Mononuclear cell (primary cell): ENCODE data around the gene DCLRE1C. TPM values are rescaled to one million over a fixed set of nuclear protein-coding genes. Genes with fewer than 3 reads are reported as not detected.
"Not testable (repeated sequence)": the region's sequence is repeated elsewhere in the genome, so short reads cannot be mapped to it uniquely, and the experiment has no call there.

ENCODE experiments used
- H3K27me3 ChIP-seq: 2 replicates; pipeline ENCODE4 v1.6.0; 2011; ENCODE audit warnings: low read length, control low read depth; ENCODE audit not compliant: insufficient read depth
- H3K4me1 ChIP-seq: 2 replicates; pipeline ENCODE4 v1.5.1; 2011; ENCODE audit warnings: mild to moderate bottlenecking, low read length, control low read depth; ENCODE audit not compliant: insufficient read depth
- H3K4me3 ChIP-seq: 2 replicates; pipeline ENCODE4 v1.5.1; 2011; ENCODE audit warnings: mild to moderate bottlenecking, low read length, moderate library complexity
- H3K9me3 ChIP-seq: 2 replicates; pipeline ENCODE4 v1.5.1; 2011; ENCODE audit warnings: low read depth, mild to moderate bottlenecking, control low read depth, low read length
- total RNA-seq: library from RNA; depleted of rRNA; stranded (reverse); fragments of >200 nt; gene quantifications from one replicate; pipeline ENCODE4 v1.2.3, GENCODE V29; 2012

Gene DCLRE1C
- total RNA-seq: 15.2 TPM

- H3K4me3 ChIP-seq: peak within 1 kb of the TSS; percentile 59
Measured at GRCh38 chr10:14954001-14954770, at the start of gene DCLRE1C. DCLRE1C (minus strand) TSS chr10:14954096; CDS start chr10:14954010, 86 bp downstream.

GRCh38 chr10:14995964-14996565, 42.2 kb upstream of the DCLRE1C start:
- Histone ChIP-seq H3K27me3 (no peaks in the 10 kb centered on the region), H3K4me1 (no peaks in the 10 kb centered on the region), H3K4me3 (no peak overlapping the region), H3K9me3 (no peaks in the 10 kb centered on the region)

More at GRCh38 chr10:14954001-14954770, at the start of gene DCLRE1C:
- peaks cover 56% of the 10 kb centered on the region for H3K4me1 ChIP-seq
- H3K9me3 ChIP-seq: no peaks in the 10 kb centered on the region
- no peaks in the 10 kb centered on the region for H3K27me3 ChIP-seq

- not testable (repeated sequence) for H3K4me3 ChIP-seq, H3K9me3 ChIP-seq, H3K27me3 ChIP-seq, H3K4me1 ChIP-seq
Measured at GRCh38 chr10:14993500-14994455, 39.9 kb upstream of the DCLRE1C start.

- not testable (repeated sequence) for H3K27me3 ChIP-seq, H3K4me3 ChIP-seq, H3K9me3 ChIP-seq, H3K4me1 ChIP-seq
Measured at GRCh38 chr10:14992336-14992735, 38.4 kb upstream of the DCLRE1C start.

GRCh38 chr10:14991035-14991749, 37.3 kb upstream of the DCLRE1C start:
- not testable (repeated sequence) for H3K9me3 ChIP-seq, H3K4me3 ChIP-seq, H3K27me3 ChIP-seq, H3K4me1 ChIP-seq

GRCh38 chr10:14989552-14989951, 35.7 kb upstream of the DCLRE1C start:
- not testable (repeated sequence) for H3K4me3 ChIP-seq, H3K9me3 ChIP-seq, H3K4me1 ChIP-seq, H3K27me3 ChIP-seq

- Histone ChIP-seq H3K9me3 (peaks cover 5% of the 10 kb centered on the region), H3K4me3 (no peak overlapping the region), H3K4me1 (no peaks in the 10 kb centered on the region), H3K27me3 (no peaks in the 10 kb centered on the region)
Measured at GRCh38 chr10:14982744-14983143, 28.8 kb upstream of the DCLRE1C start.

- H3K9me3 ChIP-seq: peaks cover 5% of the 10 kb centered on the region
- no peaks in the 10 kb centered on the region for H3K4me1 ChIP-seq
Measured at GRCh38 chr10:14975672-14976273, 21.9 kb upstream of the DCLRE1C start.

GRCh38 chr10:14974153-14974998, 20.5 kb upstream of the DCLRE1C start:
- H3K4me1 ChIP-seq, H3K9me3 ChIP-seq, H3K4me3 ChIP-seq, H3K27me3 ChIP-seq: not testable (repeated sequence)

More at GRCh38 chr10:14975672-14976273, 21.9 kb upstream of the DCLRE1C start:
- H3K4me3 ChIP-seq: no peak overlapping the region
- no peaks in the 10 kb centered on the region for H3K27me3 ChIP-seq

- no peaks in the 10 kb centered on the region for H3K27me3 ChIP-seq
- H3K4me1 ChIP-seq: no peaks in the 10 kb centered on the region
- no peaks in the 10 kb centered on the region for H3K9me3 ChIP-seq
- H3K4me3 ChIP-seq: no peak overlapping the region
Measured at GRCh38 chr10:14971867-14972448, 18.1 kb upstream of the DCLRE1C start.

- Histone ChIP-seq H3K4me1 (no peaks in the 10 kb centered on the region), H3K27me3 (no peaks in the 10 kb centered on the region), H3K4me3 (no peak overlapping the region), H3K9me3 (no peaks in the 10 kb centered on the region)
Measured at GRCh38 chr10:14967897-14968296, 14.0 kb upstream of the DCLRE1C start.

GRCh38 chr10:14959221-14960057, 5.5 kb upstream of the DCLRE1C start, which contains the start of gene MEIG1:
MEIG1 (plus strand) TSS chr10:14959388; CDS start chr10:14966469, 7,081 bp downstream.
- Histone ChIP-seq H3K4me3 (peak within 1 kb of the TSS; percentile 93), H3K27me3 (no peaks in the 10 kb centered on the region), H3K4me1 (peaks cover 21% of the 10 kb centered on the region), H3K9me3 (no peaks in the 10 kb centered on the region)

- Histone ChIP-seq H3K4me1 (peaks cover 23% of the 10 kb centered on the region), H3K27me3 (no peaks in the 10 kb centered on the region), H3K4me3 (peak overlapping the region; percentile 93), H3K9me3 (no peaks in the 10 kb centered on the region)
Measured at GRCh38 chr10:14958872-14959220, 5.0 kb upstream of the DCLRE1C start.
